ENCODE data around the gene SUPT4H1.

Gene SUPT4H1

DNA sequence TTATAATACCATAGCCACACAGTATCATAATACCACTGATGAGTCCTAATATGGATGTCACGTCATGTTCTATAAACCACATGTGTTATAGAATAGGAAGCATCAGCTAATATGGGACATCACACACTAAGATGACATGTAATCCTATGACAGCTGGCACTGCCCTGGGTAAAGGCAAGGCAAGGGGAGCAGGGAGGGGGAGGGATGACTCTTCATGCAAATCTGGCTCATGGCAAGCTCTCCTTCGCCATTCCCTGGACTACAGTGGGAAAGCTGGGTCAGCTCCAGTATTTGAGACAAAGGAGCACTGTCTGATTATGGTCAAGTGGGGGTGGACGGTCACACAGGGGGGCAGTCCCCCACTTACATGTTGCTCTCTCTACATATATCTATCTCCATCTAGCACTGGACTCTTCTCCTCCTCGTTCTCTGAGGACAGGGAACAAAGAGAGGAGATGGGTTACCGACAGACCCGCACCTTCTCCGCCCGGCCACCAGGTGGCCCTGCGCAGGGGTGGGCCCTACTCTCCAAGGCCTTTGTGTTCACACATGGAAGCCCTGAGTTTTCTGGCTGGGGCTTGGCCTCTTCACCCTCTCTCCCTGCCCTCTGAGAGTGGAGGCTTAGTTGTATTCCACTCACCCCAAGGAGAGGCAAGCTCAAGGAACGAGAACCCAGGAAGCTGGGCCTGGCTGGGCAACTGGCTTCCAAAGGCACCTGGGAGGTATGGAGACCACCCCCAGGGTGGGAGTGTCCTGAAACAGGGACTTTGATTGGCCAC is 47.8 kb downstream of the SUPT4H1 start:
- DNase-seq (ENCODE audit: low read depth) = no peak

- no peak for DNase-seq (ENCODE audit: low read depth)
These were observed 48.9 kb downstream of the SUPT4H1 start for GRCh38 chr17:58302919-58303585.

DNA sequence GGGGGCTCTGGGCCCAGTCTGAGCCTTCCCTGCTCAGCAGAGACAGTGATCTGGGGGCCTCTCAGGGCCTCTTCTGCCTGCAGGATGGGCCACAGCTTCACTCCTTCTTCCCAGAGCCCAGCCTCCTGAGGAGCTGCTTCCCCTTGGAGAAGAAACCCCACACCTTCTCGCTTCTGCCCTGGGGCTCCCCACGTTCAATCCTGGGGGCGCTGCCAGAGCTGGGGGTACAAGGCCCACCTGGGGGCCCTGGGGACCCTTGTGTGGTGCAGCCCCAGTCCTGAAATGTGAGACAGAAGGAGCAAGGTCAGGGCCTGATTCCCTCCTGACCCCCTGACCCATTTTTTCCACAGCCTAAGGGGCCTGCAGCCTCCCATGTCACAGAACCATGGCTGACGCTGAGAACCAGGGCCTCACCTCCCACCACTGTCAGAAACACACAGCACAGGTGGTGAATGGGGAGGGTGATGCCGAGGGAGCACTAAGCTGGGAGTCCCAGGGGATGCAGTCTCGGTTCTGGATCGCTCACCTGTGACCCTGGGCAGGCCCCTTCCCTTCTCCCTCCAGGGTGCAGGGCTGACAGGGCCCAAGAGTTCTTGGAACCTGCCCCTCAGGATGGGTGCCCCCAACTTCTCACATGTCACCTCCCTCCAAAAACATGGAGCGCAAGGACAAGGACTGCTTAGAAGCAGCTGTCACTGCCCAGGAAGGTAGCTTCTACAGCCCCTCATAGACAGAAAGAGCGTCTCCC is 49.7 kb downstream of the SUPT4H1 start:
- no peak for DNase-seq (ENCODE audit: low read depth)

- no peak for DNase-seq (ENCODE audit: low read depth)
These were observed 50.4 kb downstream of the SUPT4H1 start for GRCh38 chr17:58301504-58302150.

DNA sequence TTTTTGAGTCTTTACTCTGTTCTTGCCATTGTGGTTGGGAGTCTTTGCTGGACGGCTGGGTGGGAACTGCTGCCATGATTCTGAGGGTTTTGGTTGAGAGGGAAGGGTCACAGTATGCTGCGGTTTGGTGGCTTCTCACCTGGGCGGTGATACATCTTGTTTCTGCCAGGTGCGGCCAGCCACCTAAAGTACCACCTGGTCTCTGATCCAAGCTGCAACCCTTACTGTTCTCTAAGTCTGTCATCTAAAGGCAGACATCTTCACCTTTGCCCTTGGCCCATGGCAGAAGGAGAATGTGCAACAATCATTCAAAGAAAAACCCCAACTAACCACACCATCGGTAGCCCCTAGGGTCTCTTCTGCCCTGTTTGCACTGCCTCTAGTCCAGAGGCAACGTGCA is 51.7 kb downstream of the SUPT4H1 start:
- DNase-seq (ENCODE audit: low read depth) = no peak
